ENCODE measurements around the gene ATP13A4.

Gene ATP13A4

GRCh38 chr3:193403307-193403706 lies 151.4 kb downstream of the ATP13A4 start:
- no peak overlapping the region for H3K4me2 ChIP-seq (ENCODE audit: low read length)
- no peak for TF ChIP-seq CTCF (IDR thresholded peaks at IDR 0.05)

GRCh38 chr3:193400304-193400703 lies 154.4 kb downstream of the ATP13A4 start:
- no peak overlapping the region for H3K27ac ChIP-seq
- no peaks in the 10 kb centered on the region for H3K4me1 ChIP-seq
- H3K9ac ChIP-seq = no peak overlapping the region
- no peaks in the 10 kb centered on the region for H3K27me3 ChIP-seq (ENCODE audit: control insufficient read depth, insufficient read depth, low read length)
- no peak overlapping the region for H2AFZ ChIP-seq
- no peaks in the 10 kb centered on the region for H3K9me3 ChIP-seq (ENCODE audit: control insufficient read depth, low read length)
- no peak overlapping the region for H3K4me3 ChIP-seq (ENCODE audit: low read depth, low read length)
- TF ChIP-seq CTCF (IDR thresholded peaks at IDR 0.05) = no peak
- no peaks in the 10 kb centered on the region for H3K36me3 ChIP-seq (ENCODE audit: control insufficient read depth, insufficient read depth, low read length)
- no peaks in the 10 kb centered on the region for H3K79me2 ChIP-seq
- no peak overlapping the region for H3K4me2 ChIP-seq (ENCODE audit: low read length)

More at GRCh38 chr3:193403307-193403706, 151.4 kb downstream of the ATP13A4 start:
- H3K27me3 ChIP-seq (ENCODE audit: control insufficient read depth, insufficient read depth, low read length) = no peaks in the 10 kb centered on the region
- no peaks in the 10 kb centered on the region for H3K36me3 ChIP-seq (ENCODE audit: control insufficient read depth, insufficient read depth, low read length)
- H3K9me3 ChIP-seq (ENCODE audit: control insufficient read depth, low read length) = no peaks in the 10 kb centered on the region
- no peaks in the 10 kb centered on the region for H3K79me2 ChIP-seq
- no peaks in the 10 kb centered on the region for H3K4me1 ChIP-seq
- no peak overlapping the region for H2AFZ ChIP-seq
- no peak overlapping the region for H3K4me3 ChIP-seq (ENCODE audit: low read depth, low read length)
- H3K9ac ChIP-seq = no peak overlapping the region
- H3K27ac ChIP-seq = no peak overlapping the region

- H3K27me3 ChIP-seq (ENCODE audit: control insufficient read depth, insufficient read depth, low read length) = no peaks in the 10 kb centered on the region
- H3K4me2 ChIP-seq (ENCODE audit: low read length) = no peak overlapping the region
- H3K4me1 ChIP-seq = no peaks in the 10 kb centered on the region
- no peak overlapping the region for H3K4me3 ChIP-seq (ENCODE audit: low read depth, low read length)
- no peaks in the 10 kb centered on the region for H3K9me3 ChIP-seq (ENCODE audit: control insufficient read depth, low read length)
- TF ChIP-seq CTCF (IDR thresholded peaks at IDR 0.05) = no peak
- H2AFZ ChIP-seq = no peak overlapping the region
- no peaks in the 10 kb centered on the region for H3K79me2 ChIP-seq
- no peak overlapping the region for H3K9ac ChIP-seq
- H3K36me3 ChIP-seq (ENCODE audit: control insufficient read depth, insufficient read depth, low read length) = no peaks in the 10 kb centered on the region
- H3K27ac ChIP-seq = no peak overlapping the region
Observed at GRCh38 chr3:193396451-193397244, 158.0 kb downstream of the ATP13A4 start.

- Histone ChIP-seq H3K4me1 (no peaks in the 10 kb centered on the region), H3K4me2 (ENCODE audit: low read length) (no peak overlapping the region), H3K9ac (no peak overlapping the region), H3K79me2 (no peaks in the 10 kb centered on the region), H3K4me3 (ENCODE audit: low read depth, low read length) (no peak overlapping the region), H3K27me3 (ENCODE audit: control insufficient read depth, insufficient read depth, low read length) (no peaks in the 10 kb centered on the region), H3K27ac (no peak overlapping the region), H3K36me3 (ENCODE audit: control insufficient read depth, insufficient read depth, low read length) (no peaks in the 10 kb centered on the region), H3K9me3 (ENCODE audit: control insufficient read depth, low read length) (no peaks in the 10 kb centered on the region), H2AFZ (no peak overlapping the region)
- TF ChIP-seq CTCF (IDR thresholded peaks at IDR 0.05) = no peak
Observed at GRCh38 chr3:193391902-193392301, 162.8 kb downstream of the ATP13A4 start.

GRCh38 chr3:193389335-193389734 lies 165.4 kb downstream of the ATP13A4 start:
- H3K4me1 ChIP-seq = no peaks in the 10 kb centered on the region
- H3K79me2 ChIP-seq = no peaks in the 10 kb centered on the region
- TF ChIP-seq CTCF (IDR thresholded peaks at IDR 0.05) = no peak
- H3K27me3 ChIP-seq (ENCODE audit: control insufficient read depth, insufficient read depth, low read length) = no peaks in the 10 kb centered on the region
- no peak overlapping the region for H3K9ac ChIP-seq
- H3K9me3 ChIP-seq (ENCODE audit: control insufficient read depth, low read length) = no peaks in the 10 kb centered on the region
- H3K4me2 ChIP-seq (ENCODE audit: low read length) = no peak overlapping the region
- no peak overlapping the region for H2AFZ ChIP-seq
- no peaks in the 10 kb centered on the region for H3K36me3 ChIP-seq (ENCODE audit: control insufficient read depth, insufficient read depth, low read length)
- H3K27ac ChIP-seq = no peak overlapping the region
- no peak overlapping the region for H3K4me3 ChIP-seq (ENCODE audit: low read depth, low read length)
